ENCODE measurements around the gene AEBP2. TPM values are rescaled to one million over a fixed set of nuclear protein-coding genes. Genes with fewer than 3 reads are reported as not detected.

The AEBP2 gene
- total RNA-seq, 1 donor from 2014 or later: 35.2 TPM

GRCh38 chr12:19485240-19485639 lies 45.9 kb downstream of the AEBP2 start:
- no peak overlapping the region for H3K27ac Mint-ChIP-seq (ENCODE audit: unreplicated experiment)
- H3K9me3 Mint-ChIP-seq: peaks cover 4% of the 10 kb centered on the region
- no peak for DNase-seq (ENCODE audit: low read depth, low spot score)
- peaks cover 33% of the 10 kb centered on the region for H3K36me3 Mint-ChIP-seq (ENCODE audit: low read depth)
- no peaks in the 10 kb centered on the region for H3K27me3 Mint-ChIP-seq (ENCODE audit: low read depth)
- no peak overlapping the region for H3K4me3 Mint-ChIP-seq
- no peak for TF ChIP-seq CTCF (conservative IDR thresholded peaks at IDR 0.05)
- peaks cover 21% of the 10 kb centered on the region for H3K4me1 Mint-ChIP-seq

DNA sequence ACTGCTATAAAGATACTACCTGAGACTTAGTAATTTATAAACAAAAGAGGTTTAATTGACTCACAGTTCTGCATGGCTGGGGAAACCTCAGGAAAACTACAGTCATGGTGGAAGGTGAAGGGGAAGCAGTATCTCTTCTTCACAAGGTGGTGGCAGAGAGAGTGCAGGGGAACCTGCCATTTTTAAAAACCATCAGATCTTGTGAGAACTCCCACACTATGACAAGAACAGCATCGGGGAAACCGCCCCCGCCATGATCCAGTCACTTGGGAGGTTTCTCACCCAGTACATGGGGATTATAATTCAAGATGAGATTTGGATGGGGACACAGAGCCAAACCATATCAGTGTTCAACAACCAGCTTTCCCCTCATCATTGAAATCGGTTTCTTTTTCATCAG lies 49.9 kb downstream of the AEBP2 start:
- no peaks in the 10 kb centered on the region for H3K27me3 Mint-ChIP-seq (ENCODE audit: low read depth)
- peaks cover 17% of the 10 kb centered on the region for H3K36me3 Mint-ChIP-seq (ENCODE audit: low read depth)
- no peak overlapping the region for H3K4me3 Mint-ChIP-seq
- H3K4me1 Mint-ChIP-seq: peaks cover 6% of the 10 kb centered on the region
- H3K9me3 Mint-ChIP-seq: no peaks in the 10 kb centered on the region
- no peak for TF ChIP-seq CTCF (conservative IDR thresholded peaks at IDR 0.05)
- DNase-seq (ENCODE audit: low read depth, low spot score): no peak
- no peak overlapping the region for H3K27ac Mint-ChIP-seq (ENCODE audit: unreplicated experiment)

- no peak for TF ChIP-seq CTCF (conservative IDR thresholded peaks at IDR 0.05)
- H3K4me3 Mint-ChIP-seq: no peak overlapping the region
- H3K27ac Mint-ChIP-seq (ENCODE audit: unreplicated experiment): no peak overlapping the region
- H3K27me3 Mint-ChIP-seq (ENCODE audit: low read depth): no peaks in the 10 kb centered on the region
- H3K9me3 Mint-ChIP-seq: no peaks in the 10 kb centered on the region
- peaks cover 7% of the 10 kb centered on the region for H3K4me1 Mint-ChIP-seq
- no peak for DNase-seq (ENCODE audit: low read depth, low spot score)
- H3K36me3 Mint-ChIP-seq (ENCODE audit: low read depth): peaks cover 17% of the 10 kb centered on the region
These were observed 51.6 kb downstream of the AEBP2 start for GRCh38 chr12:19490908-19491307.

- H3K9me3 Mint-ChIP-seq: no peaks in the 10 kb centered on the region
These were observed 52.6 kb downstream of the AEBP2 start for GRCh38 chr12:19491863-19492262.

GRCh38 chr12:19496219-19496878 lies 57.1 kb downstream of the AEBP2 start:
- no peaks in the 10 kb centered on the region for H3K9me3 Mint-ChIP-seq
- no peak for TF ChIP-seq CTCF (conservative IDR thresholded peaks at IDR 0.05)
- no peak overlapping the region for H3K27ac Mint-ChIP-seq (ENCODE audit: unreplicated experiment)
- no peak overlapping the region for H3K4me3 Mint-ChIP-seq
- no peak for DNase-seq (ENCODE audit: low read depth, low spot score)
- H3K4me1 Mint-ChIP-seq: peaks cover 21% of the 10 kb centered on the region
- H3K36me3 Mint-ChIP-seq (ENCODE audit: low read depth): peaks cover 16% of the 10 kb centered on the region
- no peaks in the 10 kb centered on the region for H3K27me3 Mint-ChIP-seq (ENCODE audit: low read depth)

More at GRCh38 chr12:19491863-19492262, 52.6 kb downstream of the AEBP2 start:
- no peak for TF ChIP-seq CTCF (conservative IDR thresholded peaks at IDR 0.05)
- H3K4me1 Mint-ChIP-seq: peaks cover 12% of the 10 kb centered on the region
- H3K27me3 Mint-ChIP-seq (ENCODE audit: low read depth): no peaks in the 10 kb centered on the region
- DNase-seq (ENCODE audit: low read depth, low spot score): no peak
- H3K4me3 Mint-ChIP-seq: no peak overlapping the region
- no peak overlapping the region for H3K27ac Mint-ChIP-seq (ENCODE audit: unreplicated experiment)
- H3K36me3 Mint-ChIP-seq (ENCODE audit: low read depth): peaks cover 14% of the 10 kb centered on the region
